Astrocyte of the spinal cord (primary cell): ENCODE results near the gene GFOD2.

Experiments used
- DNase-seq: peaks from one replicate; pipeline ENCODE4 v3.0.0; 2011; ENCODE audit warnings: low read depth, low spot score
- H3K4me3 ChIP-seq: 2 replicates; pipeline ENCODE4 v1.5.1; 2011; ENCODE audit warnings: low read depth, mild to moderate bottlenecking, low read length, moderate library complexity
- CTCF ChIP-seq: IDR thresholded peaks from 2 replicates; pipeline ENCODE4 v1.5.1; 2012; ENCODE audit warnings: low read depth, mild to moderate bottlenecking, low read length, inconsistent platforms
- in situ Hi-C: cut with HindIII; loops from 2 replicates; pipeline ENCODE4 v1.10.0; 2017; ENCODE audit warnings: low sequenced_read_pairs

Gene GFOD2

GRCh38 chr16:67662653-67663010 lies 56.5 kb downstream of the GFOD2 start:
- no peak overlapping the region for H3K4me3 ChIP-seq
- in situ Hi-C loops, result no loop called here
- no peak for DNase-seq
- no peak for TF ChIP-seq CTCF

- no peak for DNase-seq
- TF ChIP-seq CTCF, result no peak
- H3K4me3 ChIP-seq, result no peak overlapping the region
- in situ Hi-C loops, result no loop called here
These were observed 57.0 kb downstream of the GFOD2 start for GRCh38 chr16:67661886-67662652.

GRCh38 chr16:67661101-67661761 lies 57.9 kb downstream of the GFOD2 start:
- TF ChIP-seq CTCF, result no peak
- DNase-seq, result peak; percentile 51
- in situ Hi-C loops, result no loop called here
- peak overlapping the region; percentile 87 for H3K4me3 ChIP-seq

- peak; percentile 97 for DNase-seq
- no peak for TF ChIP-seq CTCF
- peak within 1 kb of the TSS; percentile 87 for H3K4me3 ChIP-seq
- in situ Hi-C loops, result no loop called here
These were observed 58.5 kb downstream of the GFOD2 start, which contains the start of gene PARD6A for GRCh38 chr16:67660564-67661028. TSS of gene PARD6A (plus strand) at chr16:67660960. CDS start at chr16:67661039, 79 bp downstream.

- DNase-seq, result peak; percentile 91
- in situ Hi-C loops, result no loop called here
- peak within 1 kb of the TSS; percentile 87 for H3K4me3 ChIP-seq
- no peak for TF ChIP-seq CTCF
These were observed 59.2 kb downstream of the GFOD2 start, which contains the start of gene ACD for GRCh38 chr16:67659675-67660563. TSS of gene ACD (minus strand) at chr16:67660260. CDS start at chr16:67660220, 40 bp downstream.
